ENCODE measurements around the gene CPZ. TPM values are rescaled to one million over a fixed set of nuclear protein-coding genes. Genes with fewer than 3 reads are reported as not detected.

The CPZ gene
- total RNA-seq, 2 experiments from 2014 or later = 0.21 to 0.23 TPM

GRCh38 chr4:8577046-8577445 is 15.5 kb upstream of the CPZ start:
- no peaks in the 10 kb centered on the region for H3K9me3 Mint-ChIP-seq (ENCODE audit: insufficient read depth)
- H3K27ac Mint-ChIP-seq = no peak overlapping the region
- no peaks in the 10 kb centered on the region for H3K4me1 Mint-ChIP-seq (ENCODE audit: low read depth)
- no peaks in the 10 kb centered on the region for H3K36me3 Mint-ChIP-seq (ENCODE audit: low read depth)
- POLR2A ChIA-PET = no interaction called here
- no peak for DNase-seq
- no peak for ATAC-seq
- CTCF ChIA-PET = no interaction called here
- H3K4me3 Mint-ChIP-seq = no peak overlapping the region
- H3K27me3 Mint-ChIP-seq (ENCODE audit: low read depth) = no peaks in the 10 kb centered on the region

- ChIA-PET POLR2A (no interaction called here), CTCF (no interaction called here)
Measured at GRCh38 chr4:8577972-8578371, 14.6 kb upstream of the CPZ start.

GRCh38 chr4:8578717-8579116 is 13.8 kb upstream of the CPZ start:
- no peaks in the 10 kb centered on the region for H3K4me1 Mint-ChIP-seq (ENCODE audit: low read depth)
- POLR2A ChIA-PET = no interaction called here

More at GRCh38 chr4:8577972-8578371, 14.6 kb upstream of the CPZ start:
- Mint-ChIP-seq H3K4me1 (ENCODE audit: low read depth) (no peaks in the 10 kb centered on the region), H3K27ac (no peak overlapping the region), H3K9me3 (ENCODE audit: insufficient read depth) (no peaks in the 10 kb centered on the region), H3K36me3 (ENCODE audit: low read depth) (no peaks in the 10 kb centered on the region), H3K27me3 (ENCODE audit: low read depth) (no peaks in the 10 kb centered on the region), H3K4me3 (no peak overlapping the region)
- ATAC-seq = no peak
- DNase-seq = no peak

GRCh38 chr4:8579526-8580320 is 12.8 kb upstream of the CPZ start:
- H3K4me3 Mint-ChIP-seq = no peak overlapping the region
- CTCF ChIA-PET = no interaction called here
- H3K36me3 Mint-ChIP-seq (ENCODE audit: low read depth) = no peaks in the 10 kb centered on the region
- H3K27me3 Mint-ChIP-seq (ENCODE audit: low read depth) = no peaks in the 10 kb centered on the region
- H3K27ac Mint-ChIP-seq = no peak overlapping the region
- H3K4me1 Mint-ChIP-seq (ENCODE audit: low read depth) = no peaks in the 10 kb centered on the region
- H3K9me3 Mint-ChIP-seq (ENCODE audit: insufficient read depth) = no peaks in the 10 kb centered on the region
- no peak for DNase-seq
- no peak for ATAC-seq
- POLR2A ChIA-PET = no interaction called here

More at GRCh38 chr4:8578717-8579116, 13.8 kb upstream of the CPZ start:
- Mint-ChIP-seq H3K9me3 (ENCODE audit: insufficient read depth) (no peaks in the 10 kb centered on the region), H3K27ac (no peak overlapping the region), H3K36me3 (ENCODE audit: low read depth) (no peaks in the 10 kb centered on the region), H3K4me3 (no peak overlapping the region), H3K27me3 (ENCODE audit: low read depth) (no peaks in the 10 kb centered on the region)
- CTCF ChIA-PET = no interaction called here
- no peak for ATAC-seq
- no peak for DNase-seq

- peak; percentile 91 for ATAC-seq
- CTCF ChIA-PET = no interaction called here
- Mint-ChIP-seq H3K4me3 (no peak within 1 kb of the TSS), H3K27ac (no peak within 1 kb of the TSS), H3K4me1 (ENCODE audit: low read depth) (no peaks in the 10 kb centered on the region), H3K27me3 (ENCODE audit: low read depth) (no peaks in the 10 kb centered on the region), H3K36me3 (ENCODE audit: low read depth) (no peaks in the 10 kb centered on the region), H3K9me3 (ENCODE audit: insufficient read depth) (no peaks in the 10 kb centered on the region)
- POLR2A ChIA-PET = no interaction called here
- peak; percentile 69 for DNase-seq
Measured at GRCh38 chr4:8580321-8581093, 12.1 kb upstream of the CPZ start, which contains the start of gene GPR78. TSS of gene GPR78 (plus strand) at chr4:8580392. CDS start at chr4:8580983, 591 bp downstream.

GRCh38 chr4:8581094-8581861 is 11.3 kb upstream of the CPZ start:
- Mint-ChIP-seq H3K4me3 (no peak overlapping the region), H3K36me3 (ENCODE audit: low read depth) (no peaks in the 10 kb centered on the region), H3K27me3 (ENCODE audit: low read depth) (no peaks in the 10 kb centered on the region), H3K4me1 (ENCODE audit: low read depth) (no peaks in the 10 kb centered on the region), H3K9me3 (ENCODE audit: insufficient read depth) (no peaks in the 10 kb centered on the region), H3K27ac (no peak overlapping the region)
- ATAC-seq (no peak), DNase-seq (no peak)
- POLR2A ChIA-PET = no interaction called here
- CTCF ChIA-PET = no interaction called here

- no peaks in the 10 kb centered on the region for H3K36me3 Mint-ChIP-seq (ENCODE audit: low read depth)
- H3K4me1 Mint-ChIP-seq (ENCODE audit: low read depth) = no peaks in the 10 kb centered on the region
- no peaks in the 10 kb centered on the region for H3K9me3 Mint-ChIP-seq (ENCODE audit: insufficient read depth)
- CTCF ChIA-PET = no interaction called here
- H3K4me3 Mint-ChIP-seq = no peak overlapping the region
- DNase-seq = no peak
- H3K27me3 Mint-ChIP-seq (ENCODE audit: low read depth) = no peaks in the 10 kb centered on the region
- ATAC-seq = no peak
- POLR2A ChIA-PET = no interaction called here
- no peak overlapping the region for H3K27ac Mint-ChIP-seq
Measured at GRCh38 chr4:8582016-8582415, 10.5 kb upstream of the CPZ start.

GRCh38 chr4:8582436-8582835 is 10.1 kb upstream of the CPZ start:
- DNase-seq (no peak), ATAC-seq (no peak)
- H3K9me3 Mint-ChIP-seq (ENCODE audit: insufficient read depth) = no peaks in the 10 kb centered on the region
- H3K4me3 Mint-ChIP-seq = no peak overlapping the region
- H3K27ac Mint-ChIP-seq = no peak overlapping the region
- CTCF ChIA-PET = no interaction called here
- POLR2A ChIA-PET = no interaction called here
- no peaks in the 10 kb centered on the region for H3K4me1 Mint-ChIP-seq (ENCODE audit: low read depth)
- no peaks in the 10 kb centered on the region for H3K36me3 Mint-ChIP-seq (ENCODE audit: low read depth)
- H3K27me3 Mint-ChIP-seq (ENCODE audit: low read depth) = no peaks in the 10 kb centered on the region

GRCh38 chr4:8582941-8583654 is 9.5 kb upstream of the CPZ start:
- Mint-ChIP-seq H3K27ac (no peak overlapping the region), H3K9me3 (ENCODE audit: insufficient read depth) (no peaks in the 10 kb centered on the region), H3K36me3 (ENCODE audit: low read depth) (no peaks in the 10 kb centered on the region), H3K27me3 (ENCODE audit: low read depth) (no peaks in the 10 kb centered on the region), H3K4me1 (ENCODE audit: low read depth) (no peaks in the 10 kb centered on the region), H3K4me3 (no peak overlapping the region)
- ATAC-seq (no peak), DNase-seq (no peak)
- CTCF ChIA-PET = no interaction called here
- POLR2A ChIA-PET = no interaction called here

- Mint-ChIP-seq H3K9me3 (ENCODE audit: insufficient read depth) (no peaks in the 10 kb centered on the region), H3K4me1 (ENCODE audit: low read depth) (no peaks in the 10 kb centered on the region), H3K4me3 (no peak overlapping the region), H3K27ac (no peak overlapping the region), H3K36me3 (ENCODE audit: low read depth) (no peaks in the 10 kb centered on the region), H3K27me3 (ENCODE audit: low read depth) (no peaks in the 10 kb centered on the region)
- no peak for DNase-seq
- ChIA-PET POLR2A (no interaction called here), CTCF (no interaction called here)
- no peak for ATAC-seq
Measured at GRCh38 chr4:8583655-8584025, 8.9 kb upstream of the CPZ start.

GRCh38 chr4:8585186-8585585 is 7.4 kb upstream of the CPZ start:
- no peak for ATAC-seq
- no peak overlapping the region for H3K27ac Mint-ChIP-seq
- no peaks in the 10 kb centered on the region for H3K9me3 Mint-ChIP-seq (ENCODE audit: insufficient read depth)
- ChIA-PET POLR2A (no interaction called here), CTCF (no interaction called here)
- H3K36me3 Mint-ChIP-seq (ENCODE audit: low read depth) = no peaks in the 10 kb centered on the region
- no peak for DNase-seq
- no peaks in the 10 kb centered on the region for H3K27me3 Mint-ChIP-seq (ENCODE audit: low read depth)
- no peaks in the 10 kb centered on the region for H3K4me1 Mint-ChIP-seq (ENCODE audit: low read depth)
- no peak overlapping the region for H3K4me3 Mint-ChIP-seq

All from activated CD8-positive, alpha-beta T cell treated with anti-CD3 and anti-CD28 coated beads, Interleukin-2, amount 10 ng/mL, durations not matched to agents 7 days and 5 days (primary cell).